Vagina (tissue), 2 donors: ENCODE measurements around the gene SENP1. TPM values are rescaled to one million over a fixed set of nuclear protein-coding genes. Genes with fewer than 3 reads are reported as not detected.

ENCODE experiments used
- DNase-seq, 2 donors: peaks; one replicate each; pipeline ENCODE4 v3.0.0-alpha.2; 2017; ENCODE audit errors: extremely low spot score in 2 of 2
- H3K27ac ChIP-seq: fragments of 200-600 bp; sonication (generic); one replicate; pipeline ENCODE4 v1.5.1; 2019
- H3K27me3 ChIP-seq: fragments of 200-600 bp; sonication (generic); one replicate; pipeline ENCODE4 v1.5.1; 2019
- H3K36me3 ChIP-seq, 2 donors: fragments of 200-600 bp; sonication (generic); one replicate each; pipeline ENCODE4 v1.5.1; 2017 to 2019
- H3K4me1 ChIP-seq: fragments of 200-600 bp; sonication (generic); one replicate; pipeline ENCODE4 v1.5.1; 2019
- H3K4me3 ChIP-seq, 2 donors: fragments of 200-600 bp; sonication (generic); 1 replicate in 1 of 2; 2 replicates in 1 of 2; pipeline ENCODE4 v1.5.1; 2016 to 2019
- H3K9me3 ChIP-seq: fragments of 200-600 bp; sonication (generic); one replicate; pipeline ENCODE4 v1.5.1; 2019
- CTCF ChIP-seq, 3 experiments: fragments of 450-650 bp in 2 of 3; fragments of 200-600 bp in 1 of 3; sonication (generic) in 1 of 3; IDR thresholded peaks; one replicate each; pipeline ENCODE4 v1.5.1; 2017 to 2019; ENCODE audit warnings: antibody characterized with exemption in 3 of 3, mild to moderate bottlenecking in 2 of 3, moderate library complexity in 2 of 3
- POLR2A ChIP-seq, 2 donors: fragments of 450-650 bp; IDR thresholded peaks; one replicate each; pipeline ENCODE4 v1.6.1; 2017; ENCODE audit warnings: antibody characterized with exemption in 2 of 2, mild to moderate bottlenecking in 2 of 2, moderate library complexity in 2 of 2
- POLR2AphosphoS5 ChIP-seq, 2 donors: sonication (generic); formaldehyde crosslinking; IDR thresholded peaks; one replicate each; pipeline ENCODE4 v1.9.0; 2017; ENCODE audit warnings: antibody characterized with exemption in 2 of 2, mild to moderate bottlenecking in 2 of 2, low read depth in 1 of 2; ENCODE audit not compliant: insufficient read depth in 1 of 2
- intact Hi-C: fragments of 100-400 bp; cut with DNase I; formaldehyde crosslinking; loops from one replicate; pipeline ENCODE4 v1.15.1; 2023
- total RNA-seq: library from RNA; depleted of rRNA; stranded (reverse); fragments of >200 nt; gene quantifications from one replicate; pipeline ENCODE4 v1.2.3, GENCODE V29; 2016

The SENP1 gene
- total RNA-seq, 1 donor from 2014 or later, result 21.4 TPM

- Histone ChIP-seq H3K27me3 (no peaks in the 10 kb centered on the region), H3K4me3 (no peak overlapping the region), H3K27ac (no peak overlapping the region), H3K9me3 (no peaks in the 10 kb centered on the region), H3K36me3 (peaks cover 0 to 59% of the 10 kb centered on the region in 2 donors), H3K4me1 (no peaks in the 10 kb centered on the region)
- no peak for DNase-seq
- TF ChIP-seq POLR2AphosphoS5 (IDR thresholded peaks at IDR 0.05; ENCODE audit: insufficient read depth in 1 of 2, low read depth in 1 of 2), result no peak
- intact Hi-C loops, result no loop called here
These were observed 37.2 kb upstream of the SENP1 start for GRCh38 chr12:48142818-48143674.

GRCh38 chr12:48135027-48135426 lies 29.1 kb upstream of the SENP1 start:
- Histone ChIP-seq H3K36me3 (peaks cover 0 to 79% of the 10 kb centered on the region in 2 donors), H3K9me3 (no peaks in the 10 kb centered on the region), H3K27me3 (no peaks in the 10 kb centered on the region), H3K4me3 (no peak overlapping the region), H3K27ac (no peak overlapping the region), H3K4me1 (no peaks in the 10 kb centered on the region)
- no peak for TF ChIP-seq POLR2AphosphoS5 (IDR thresholded peaks at IDR 0.05; ENCODE audit: insufficient read depth in 1 of 2, low read depth in 1 of 2)
- no peak for TF ChIP-seq CTCF (IDR thresholded peaks at IDR 0.05)
- TF ChIP-seq POLR2A (IDR thresholded peaks at IDR 0.05), result no peak
- DNase-seq, result no peak
- intact Hi-C loops, result no loop called here

- Histone ChIP-seq H3K4me3 (no peak overlapping the region), H3K27me3 (no peaks in the 10 kb centered on the region), H3K27ac (no peak overlapping the region), H3K9me3 (no peaks in the 10 kb centered on the region), H3K36me3 (peaks cover 0 to 72% of the 10 kb centered on the region in 2 donors), H3K4me1 (no peaks in the 10 kb centered on the region)
- no peak for TF ChIP-seq POLR2AphosphoS5 (IDR thresholded peaks at IDR 0.05; ENCODE audit: insufficient read depth in 1 of 2, low read depth in 1 of 2)
- TF ChIP-seq POLR2A (IDR thresholded peaks at IDR 0.05), result no peak
- TF ChIP-seq CTCF (IDR thresholded peaks at IDR 0.05), result no peak
- intact Hi-C loops, result no loop called here
- no peak for DNase-seq
These were observed 26.9 kb upstream of the SENP1 start for GRCh38 chr12:48132826-48133225.

GRCh38 chr12:48131517-48131916 lies 25.6 kb upstream of the SENP1 start:
- no peaks in the 10 kb centered on the region for H3K9me3 ChIP-seq
- no peaks in the 10 kb centered on the region for H3K27me3 ChIP-seq
- intact Hi-C loops, result no loop called here
- H3K36me3 ChIP-seq, result peaks cover 0 to 71% of the 10 kb centered on the region in 2 donors
- no peak overlapping the region for H3K27ac ChIP-seq
- DNase-seq, result no peak
- H3K4me3 ChIP-seq, result no peak overlapping the region
- TF ChIP-seq CTCF (IDR thresholded peaks at IDR 0.05) (no peak), POLR2A (IDR thresholded peaks at IDR 0.05) (no peak), POLR2AphosphoS5 (IDR thresholded peaks at IDR 0.05; ENCODE audit: insufficient read depth in 1 of 2, low read depth in 1 of 2) (no peak)
- no peaks in the 10 kb centered on the region for H3K4me1 ChIP-seq

GRCh38 chr12:48129376-48129775 lies 23.5 kb upstream of the SENP1 start:
- peaks cover 0 to 61% of the 10 kb centered on the region in 2 donors for H3K36me3 ChIP-seq
- intact Hi-C loops, result no loop called here

More at GRCh38 chr12:48129376-48129775, 23.5 kb upstream of the SENP1 start:
- Histone ChIP-seq H3K9me3 (no peaks in the 10 kb centered on the region), H3K27ac (no peak overlapping the region), H3K4me3 (no peak overlapping the region), H3K4me1 (no peaks in the 10 kb centered on the region), H3K27me3 (no peaks in the 10 kb centered on the region)
- TF ChIP-seq POLR2AphosphoS5 (IDR thresholded peaks at IDR 0.05; ENCODE audit: insufficient read depth in 1 of 2, low read depth in 1 of 2) (no peak), POLR2A (IDR thresholded peaks at IDR 0.05) (no peak), CTCF (IDR thresholded peaks at IDR 0.05) (no peak)
- DNase-seq, result no peak
